GM13976 (cell line): ENCODE results near the gene PARD3.
"Not testable (repeated sequence)": the region's sequence is repeated elsewhere in the genome, so short reads cannot be mapped to it uniquely, and the experiment has no call there.

Experiments used
- DNase-seq: peaks from one replicate; pipeline ENCODE4 v3.0.0; 2012; ENCODE audit warnings: low spot score
- CTCF ChIP-seq: IDR thresholded peaks from 2 replicates; pipeline ENCODE4 v1.5.1; 2012; ENCODE audit warnings: borderline replicate concordance, mild to moderate bottlenecking; ENCODE audit not compliant: insufficient read depth; ENCODE audit errors: extremely low read depth, missing control alignments, control extremely low read depth
- in situ Hi-C: fragments of 300-500 bp; cut with MboI; formaldehyde crosslinking; loops from one replicate; pipeline ENCODE4 v1.12.0; 2022; ENCODE audit warnings: low sequenced_read_pairs, mixed read lengths, inconsistent platforms; ENCODE audit not compliant: unreplicated experiment

PARD3 gene

GRCh38 chr10:34280599-34281374 lies 534.3 kb downstream of the PARD3 start:
- no peak for DNase-seq
- TF ChIP-seq CTCF = no peak
- in situ Hi-C loops = no loop called here

- no peak for DNase-seq
- no peak for TF ChIP-seq CTCF
- in situ Hi-C loops = no loop called here
Observed at GRCh38 chr10:34275626-34276130, 539.4 kb downstream of the PARD3 start.

GRCh38 chr10:34274906-34275305 lies 540.2 kb downstream of the PARD3 start:
- DNase-seq = no peak
- TF ChIP-seq CTCF = no peak
- in situ Hi-C loops = no loop called here

GRCh38 chr10:34273340-34273739 lies 541.8 kb downstream of the PARD3 start:
- DNase-seq = no peak
- no peak for TF ChIP-seq CTCF
- in situ Hi-C loops = no loop called here

GRCh38 chr10:34272316-34272715 lies 542.8 kb downstream of the PARD3 start:
- DNase-seq = no peak
- TF ChIP-seq CTCF = no peak
- in situ Hi-C loops = no loop called here

- in situ Hi-C loops, DNase-seq: not testable (repeated sequence)
Observed at GRCh38 chr10:34268410-34268809, 546.7 kb downstream of the PARD3 start.

GRCh38 chr10:34262985-34263384 lies 552.1 kb downstream of the PARD3 start:
- DNase-seq = no peak
- in situ Hi-C loops = no loop called here

More at GRCh38 chr10:34262985-34263384, 552.1 kb downstream of the PARD3 start:
- no peak for TF ChIP-seq CTCF
